ENCODE results near the gene AOAH. TPM values are rescaled to one million over a fixed set of nuclear protein-coding genes. Genes with fewer than 3 reads are reported as not detected.

Gene AOAH
- total and polyA plus RNA-seq, 12 donors, result 3.4 to 52.0 (median 13.6) TPM

GRCh38 chr7:36750451-36750850 lies 26.2 kb upstream of the AOAH start:
- DNase-seq, result no peak
- Histone ChIP-seq H3K4me3 (no peak overlapping the region), H3K4me1 (replicated peaks in 1 of 2) (no peaks in the 10 kb centered on the region), H3K9me3 (replicated peaks in 1 of 3) (no peaks in the 10 kb centered on the region), H3K27me3 (no peaks in the 10 kb centered on the region), H3K27ac (no peak overlapping the region), H3K36me3 (replicated peaks in 1 of 2) (no peaks in the 10 kb centered on the region)
- intact Hi-C loops (cut with DNase I), result no loop called here
- TF ChIP-seq POLR2A (IDR thresholded peaks at IDR 0.05) (no peak), CTCF (IDR thresholded peaks at IDR 0.05) (no peak)
- WGBS, 4 donors, result 63 to 78% (median 71%) methylated on average over 5 of the region's 5 CpGs

GRCh38 chr7:36749282-36749960 lies 25.1 kb upstream of the AOAH start:
- H3K27ac ChIP-seq, result no peak overlapping the region
- no peaks in the 10 kb centered on the region for H3K9me3 ChIP-seq (replicated peaks in 1 of 3)
- DNase-seq, result no peak
- no peaks in the 10 kb centered on the region for H3K36me3 ChIP-seq (replicated peaks in 1 of 2)
- intact Hi-C loops (cut with DNase I), result no loop called here
- TF ChIP-seq CTCF (IDR thresholded peaks at IDR 0.05), result no peak
- TF ChIP-seq POLR2A (IDR thresholded peaks at IDR 0.05), result no peak
- H3K27me3 ChIP-seq, result no peaks in the 10 kb centered on the region
- WGBS, 4 donors, result 56 to 74% (median 58%) methylated on average over 2 of the region's 2 CpGs
- H3K4me3 ChIP-seq, result no peak overlapping the region
- no peaks in the 10 kb centered on the region for H3K4me1 ChIP-seq (replicated peaks in 1 of 2)

GRCh38 chr7:36748017-36748487 lies 23.8 kb upstream of the AOAH start:
- H3K27me3 ChIP-seq, result no peaks in the 10 kb centered on the region
- H3K36me3 ChIP-seq (replicated peaks in 1 of 2), result no peaks in the 10 kb centered on the region
- intact Hi-C loops (cut with DNase I), result no loop called here
- 75 to 89% (median 85%) methylated on average over 7 of the region's 7 CpGs for WGBS, 4 donors
- TF ChIP-seq CTCF (IDR thresholded peaks at IDR 0.05) (no peak), POLR2A (IDR thresholded peaks at IDR 0.05) (no peak)
- H3K4me1 ChIP-seq (replicated peaks in 1 of 2), result no peaks in the 10 kb centered on the region
- H3K4me3 ChIP-seq, result no peak overlapping the region
- no peak overlapping the region for H3K27ac ChIP-seq
- no peaks in the 10 kb centered on the region for H3K9me3 ChIP-seq (replicated peaks in 1 of 3)
- no peak for DNase-seq

GRCh38 chr7:36747280-36748016 lies 23.2 kb upstream of the AOAH start:
- intact Hi-C loops (cut with DNase I), result no loop called here
- WGBS, 4 donors, result 75 to 80% (median 79%) methylated on average over 4 of the region's 4 CpGs
- no peak for DNase-seq
- no peak for TF ChIP-seq CTCF (IDR thresholded peaks at IDR 0.05)
- no peak for TF ChIP-seq POLR2A (IDR thresholded peaks at IDR 0.05)
- H3K4me3 ChIP-seq, result no peak overlapping the region
- no peak overlapping the region for H3K27ac ChIP-seq
- no peaks in the 10 kb centered on the region for H3K4me1 ChIP-seq (replicated peaks in 1 of 2)
- no peaks in the 10 kb centered on the region for H3K27me3 ChIP-seq
- H3K36me3 ChIP-seq (replicated peaks in 1 of 2), result no peaks in the 10 kb centered on the region
- H3K9me3 ChIP-seq (replicated peaks in 1 of 3), result no peaks in the 10 kb centered on the region

Measured in adrenal gland (tissue), 12 donors.